Putamen (tissue), 1 donor: ENCODE data around the gene PHKA1.
"Not testable (repeated sequence)": the region's sequence is repeated elsewhere in the genome, so short reads cannot be mapped to it uniquely, and the experiment has no call there.

Experiments
- DNase-seq: peaks from one replicate; pipeline ENCODE4 v3.0.0-alpha.2; 2016; ENCODE audit warnings: low spot score

PHKA1 gene

DNA sequence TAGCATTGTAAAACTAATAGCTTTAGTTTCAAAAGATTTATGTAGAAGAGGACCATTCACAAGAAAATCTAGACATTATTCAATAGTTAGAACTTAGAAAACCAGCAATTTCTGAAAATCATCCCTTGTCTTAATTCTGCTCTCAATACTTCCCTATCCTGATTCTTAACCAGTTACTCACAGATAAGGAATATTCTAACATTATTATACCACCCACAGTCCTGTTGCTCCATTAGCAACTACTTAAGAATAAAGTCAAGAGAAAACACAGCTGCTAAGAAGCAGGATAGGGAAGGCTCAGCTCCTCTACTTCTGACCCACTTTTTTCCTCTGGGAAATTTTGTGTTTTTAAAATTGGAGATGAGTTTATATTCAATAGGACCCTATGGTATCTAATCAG is 47.7 kb downstream of the PHKA1 start:
- no peak for DNase-seq

DNA sequence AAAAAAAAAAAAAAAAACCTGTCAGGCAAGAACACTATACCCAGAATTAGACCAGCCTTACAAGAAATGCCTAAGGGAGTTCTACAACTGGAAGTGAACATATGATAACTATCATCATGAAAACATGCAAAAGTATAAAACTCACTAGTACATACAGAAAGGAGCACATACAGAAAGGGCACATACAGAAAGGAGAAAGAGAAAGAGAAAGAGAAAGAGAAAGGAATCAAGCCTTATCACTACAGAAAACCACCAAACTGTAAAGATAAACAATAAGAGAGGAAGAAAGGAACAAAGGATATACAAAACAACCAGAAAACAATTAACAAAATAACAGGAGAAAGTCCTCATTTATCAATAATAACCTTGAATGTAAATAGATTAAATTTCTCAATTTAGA is 50.4 kb downstream of the PHKA1 start:
- DNase-seq, result no peak

DNA sequence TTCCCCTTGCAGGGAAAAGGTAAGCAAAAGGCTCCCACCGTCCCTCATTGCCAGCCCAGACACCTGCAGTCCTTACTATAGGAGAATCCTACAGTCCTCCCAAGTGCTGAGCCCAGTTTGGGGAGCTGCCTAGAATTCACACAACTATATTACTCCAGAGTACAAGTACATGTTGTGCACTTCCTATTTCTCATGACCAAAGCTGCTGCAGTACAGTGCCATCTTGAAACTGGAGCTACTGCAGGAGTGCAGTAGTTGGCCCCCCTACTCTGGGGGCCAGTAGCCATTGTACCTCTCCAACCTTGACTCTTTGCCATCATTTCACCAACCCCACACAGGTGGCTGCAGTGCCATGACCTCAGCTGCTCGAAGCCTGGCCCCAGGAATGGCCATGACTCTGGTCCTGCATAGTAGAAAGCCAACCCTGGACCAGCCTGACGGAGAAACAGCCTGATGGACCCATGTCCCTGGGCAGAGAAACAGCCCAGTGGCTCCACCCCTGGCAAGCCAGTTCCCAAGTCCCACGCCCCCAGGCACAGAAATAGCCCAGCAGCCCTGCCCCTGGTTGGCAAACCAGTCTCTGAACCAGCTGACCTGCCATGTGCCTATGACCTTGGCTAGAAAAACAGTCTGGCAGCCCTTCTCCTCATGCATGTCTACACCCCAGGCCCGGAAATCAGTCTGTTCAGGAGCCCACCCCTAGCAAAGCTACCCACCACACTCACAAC is 51.9 kb downstream of the PHKA1 start:
- no peak for DNase-seq

DNA sequence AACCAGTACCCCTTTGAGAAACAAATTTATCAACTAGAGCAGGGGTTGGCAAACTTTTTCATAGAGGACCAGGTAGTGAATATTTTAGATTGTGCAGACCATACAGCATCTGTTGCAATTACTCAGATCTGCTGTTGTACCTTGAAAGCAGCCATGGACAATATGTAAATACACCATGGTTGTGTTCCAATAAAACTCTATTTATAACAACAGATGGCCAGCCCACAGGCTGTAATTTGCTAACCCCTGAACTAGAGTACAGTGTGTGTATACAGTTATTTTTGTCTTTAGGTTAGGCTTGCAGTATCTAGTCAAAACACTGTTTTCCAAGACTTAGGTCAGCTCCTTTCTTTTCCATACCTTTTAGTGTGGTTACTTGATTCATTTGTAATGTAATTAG is 54.4 kb downstream of the PHKA1 start:
- no peak for DNase-seq

DNA sequence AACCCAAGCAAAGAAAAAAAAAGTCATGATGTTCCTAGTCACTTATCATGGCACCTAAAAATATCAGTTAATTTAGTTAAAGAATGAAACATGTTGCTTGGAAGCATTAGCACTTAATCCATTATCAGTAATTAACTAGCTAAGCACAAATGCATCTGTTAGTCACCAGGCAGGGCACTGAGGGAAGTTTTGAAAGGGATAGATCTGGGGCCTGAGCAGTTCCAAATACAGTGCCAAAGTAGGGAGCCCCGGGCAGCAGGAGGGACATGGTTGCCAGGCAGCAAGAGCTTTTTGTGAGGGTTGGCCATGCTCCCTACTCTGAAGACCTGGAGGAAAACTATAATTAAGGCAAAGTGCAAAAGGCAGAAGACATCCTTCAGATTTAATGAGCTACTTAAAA is 62.0 kb downstream of the PHKA1 start:
- peak; percentile 23 for DNase-seq

DNA sequence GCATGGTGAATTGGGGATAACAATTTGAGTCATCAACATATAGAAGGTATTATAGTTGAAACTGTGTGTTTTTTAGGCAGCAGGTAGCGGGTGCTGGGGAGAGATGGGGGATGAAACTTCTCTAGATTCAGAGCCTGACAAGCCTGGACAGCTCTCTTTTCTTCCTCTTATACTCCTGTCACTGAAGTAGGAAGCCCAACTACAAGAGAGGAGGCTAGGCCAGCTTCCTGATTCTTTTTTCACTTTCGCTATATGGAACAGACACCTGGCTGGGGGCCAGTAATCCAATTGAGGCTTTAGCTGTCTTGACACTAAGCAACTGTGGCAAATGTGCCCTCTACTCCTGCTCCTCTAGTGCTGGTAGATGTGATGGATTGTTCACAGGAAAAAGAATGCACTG is 69.2 kb downstream of the PHKA1 start:
- no peak for DNase-seq

DNA sequence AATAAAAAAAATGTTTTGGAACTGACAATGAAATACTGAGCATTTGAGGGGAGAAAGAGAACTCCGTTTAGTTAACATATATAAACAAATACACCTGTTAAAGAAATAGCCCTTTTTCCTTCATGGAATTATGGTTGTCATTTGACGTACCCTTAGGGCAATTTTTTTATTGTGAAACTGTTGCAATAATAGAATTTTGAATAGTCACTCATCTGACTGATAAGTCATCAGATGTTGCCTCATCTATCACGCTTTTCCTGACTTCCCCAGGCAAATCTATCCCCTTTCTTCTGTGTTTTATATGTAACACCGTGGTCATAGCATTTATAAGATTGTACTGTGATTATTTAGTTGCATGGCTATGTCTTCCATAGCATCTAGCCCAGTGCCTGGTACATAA is 72.5 kb downstream of the PHKA1 start:
- no peak for DNase-seq

DNA sequence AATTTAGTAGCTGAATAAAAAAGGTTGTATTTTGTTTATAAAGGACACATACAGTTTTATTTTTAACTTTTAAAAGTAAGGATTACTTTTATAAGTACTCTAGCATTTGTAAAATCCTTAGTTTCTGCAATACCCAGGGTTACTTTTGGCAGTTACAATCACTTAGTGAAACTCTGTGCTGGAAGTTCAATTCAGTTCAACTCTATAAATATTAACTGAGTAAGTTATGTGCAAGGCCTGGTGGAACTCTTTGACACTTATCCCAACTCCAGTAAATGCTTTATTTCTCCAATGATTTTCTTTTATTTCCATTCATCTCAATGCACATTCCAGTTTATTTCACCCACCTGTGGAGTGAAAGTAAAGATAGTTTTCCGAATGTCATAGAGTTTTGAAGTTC is 78.2 kb downstream of the PHKA1 start:
- DNase-seq, result no peak

DNA sequence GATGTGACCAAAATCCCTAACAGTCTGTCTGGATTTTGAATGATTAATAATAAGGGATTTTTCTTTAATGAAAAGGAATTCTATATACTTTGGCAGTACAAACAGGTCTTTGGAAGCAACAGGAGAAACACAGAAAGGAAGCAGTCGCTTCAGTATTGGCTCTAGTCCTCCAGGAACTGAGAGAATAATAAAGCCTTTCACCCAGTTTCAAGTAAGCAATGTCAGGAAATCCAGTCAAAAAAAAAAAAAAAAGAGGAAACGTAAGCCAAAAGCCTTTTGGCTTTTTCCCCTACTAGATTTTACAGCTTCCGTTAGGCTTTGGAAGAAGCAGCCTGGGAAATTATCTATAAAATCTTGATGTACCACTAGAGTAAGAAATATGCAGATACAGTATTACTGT is 79.8 kb downstream of the PHKA1 start:
- peak; percentile 15 for DNase-seq

DNA sequence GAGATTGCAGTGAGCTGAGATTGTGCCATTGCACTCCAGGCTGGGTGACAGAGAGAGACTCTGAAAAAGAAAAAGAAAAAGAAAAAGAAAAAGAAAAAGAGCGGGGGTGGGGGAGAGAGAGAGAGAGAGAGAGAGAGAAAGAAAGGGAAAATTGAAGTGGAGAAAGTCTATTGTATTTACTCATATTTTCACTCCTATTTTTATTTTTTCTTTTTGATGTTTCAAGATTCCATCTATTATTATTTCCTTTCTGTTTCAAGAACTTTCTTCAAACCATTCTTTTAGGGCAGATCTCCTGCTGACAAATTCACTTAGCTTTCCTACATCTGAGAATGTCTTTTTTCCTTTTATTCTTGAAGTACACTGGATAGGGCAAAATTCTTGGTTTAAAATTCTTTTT is 83.9 kb downstream of the PHKA1 start:
- no peak for DNase-seq

DNA sequence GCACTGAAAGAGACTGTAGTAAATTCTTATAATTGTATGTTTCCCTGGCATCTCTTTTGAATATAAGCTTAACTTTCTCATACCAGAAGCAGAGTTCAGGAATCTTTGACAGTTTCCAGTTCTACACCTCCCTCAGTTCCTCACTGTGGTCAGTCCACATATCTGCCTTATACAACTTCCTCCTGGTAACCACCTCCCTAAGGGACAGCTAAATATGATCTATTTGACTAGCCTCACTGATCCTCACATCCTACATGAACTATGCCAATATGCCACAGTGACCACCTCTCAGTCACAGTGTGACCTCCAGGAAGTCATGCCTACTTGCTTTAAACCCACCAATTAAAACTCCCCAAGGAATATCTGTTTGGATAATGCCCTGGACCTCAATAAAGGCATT is 89.9 kb downstream of the PHKA1 start:
- no peak for DNase-seq

DNA sequence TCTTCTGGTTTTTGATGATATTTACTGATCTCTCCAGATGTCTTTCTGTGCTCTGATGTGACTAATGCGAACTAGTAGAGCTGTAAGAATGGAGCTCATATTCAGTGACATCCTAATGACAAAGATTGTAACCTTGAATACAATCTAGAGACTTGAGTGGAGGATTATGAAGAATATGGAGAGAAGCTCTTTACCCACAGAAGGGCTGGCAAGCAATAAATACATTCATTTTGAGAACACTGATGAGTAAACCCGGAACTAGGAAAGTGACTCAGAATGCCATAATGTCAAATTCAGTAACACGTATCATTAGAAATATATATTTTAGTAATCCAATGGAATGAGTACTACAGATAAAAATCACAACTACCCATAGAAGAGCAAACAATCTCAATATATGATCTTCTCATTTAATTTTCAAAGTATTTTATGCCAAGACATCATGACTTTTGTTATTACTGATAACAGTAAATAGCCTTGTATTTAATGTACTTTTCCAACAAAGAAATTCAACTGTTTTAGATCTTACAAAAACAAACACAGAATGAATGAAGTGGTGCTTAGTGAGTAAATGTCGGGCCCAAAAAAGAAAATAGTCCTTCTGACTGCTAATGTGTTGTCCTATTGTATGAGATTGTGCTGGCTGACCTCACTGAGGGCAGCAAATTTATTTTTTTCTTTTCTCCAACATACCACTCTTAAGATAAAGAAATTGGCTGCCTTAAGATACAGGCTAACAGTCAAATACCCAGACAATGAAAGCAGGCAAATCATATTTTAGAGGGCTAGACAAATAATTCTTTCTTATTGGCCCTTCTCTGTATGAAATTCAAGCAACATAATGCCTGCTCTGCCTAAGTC is 92.3 kb downstream of the PHKA1 start:
- no peak for DNase-seq

DNA sequence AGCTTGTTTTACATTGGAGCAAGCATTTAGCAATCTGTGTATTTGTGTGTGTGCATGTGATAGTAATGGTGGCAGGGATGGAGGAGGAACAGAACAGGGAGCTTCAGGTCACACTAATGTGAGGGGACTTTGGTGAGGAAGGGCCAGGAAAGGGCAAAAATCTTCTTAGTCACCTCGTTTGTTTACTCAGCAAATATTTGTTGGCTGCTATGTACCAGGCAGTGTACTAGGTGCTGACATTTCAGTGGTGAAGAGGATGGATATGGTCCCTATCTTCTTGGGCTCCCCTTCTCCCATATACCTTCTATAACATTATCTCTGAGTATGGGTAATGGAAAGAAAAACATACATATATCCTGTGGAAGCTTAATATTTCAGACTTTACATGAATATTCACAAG is 92.9 kb downstream of the PHKA1 start:
- no peak for DNase-seq

DNA sequence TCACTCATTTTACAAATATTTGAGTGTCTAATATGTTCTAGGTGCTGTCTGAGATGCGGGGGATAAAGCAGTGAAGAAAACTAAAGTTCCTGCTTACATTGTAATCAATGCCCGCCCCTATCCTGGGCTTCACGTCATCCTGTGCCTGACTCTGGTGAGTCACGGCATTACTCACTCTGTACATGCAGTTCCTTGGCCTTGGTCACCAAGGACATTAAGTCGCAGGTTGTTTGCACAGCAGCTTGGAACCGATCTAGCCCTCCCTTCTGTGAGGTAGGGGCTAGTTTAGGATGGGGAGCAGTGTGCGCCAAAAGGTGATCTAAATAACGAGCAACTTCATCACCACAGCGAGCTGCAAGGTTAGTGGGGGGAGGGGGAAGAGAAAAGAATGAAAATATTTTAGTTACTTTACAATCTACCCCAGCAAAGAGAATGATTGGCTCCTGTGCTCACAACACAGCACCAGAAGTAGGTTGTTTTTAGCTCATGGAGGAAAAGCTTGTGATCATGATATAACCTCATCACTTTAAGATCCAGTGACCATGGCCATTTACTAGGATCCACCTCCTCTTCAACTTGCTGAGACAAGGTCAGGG is 93.5 kb downstream of the PHKA1 start:
- DNase-seq, result no peak

DNA sequence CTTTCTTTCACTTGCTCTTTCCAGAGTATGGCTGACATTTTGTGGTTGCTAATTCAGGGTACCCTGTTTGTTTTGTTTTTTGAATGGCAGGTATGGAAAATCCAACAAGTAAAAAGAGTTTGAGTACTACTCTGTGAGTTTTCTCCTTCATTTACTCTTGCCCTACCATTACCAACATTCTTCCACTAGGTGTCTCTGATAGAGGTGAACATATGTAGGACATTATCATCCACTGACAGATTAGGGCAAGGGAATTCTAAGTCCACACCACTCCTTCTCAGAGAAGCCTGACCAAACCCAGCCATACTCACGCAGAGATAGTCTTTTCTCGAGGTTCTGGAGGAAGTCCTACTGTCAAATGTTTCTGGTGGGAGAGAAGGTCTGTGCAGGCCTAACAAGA is 104.8 kb downstream of the PHKA1 start:
- no peak for DNase-seq

DNA sequence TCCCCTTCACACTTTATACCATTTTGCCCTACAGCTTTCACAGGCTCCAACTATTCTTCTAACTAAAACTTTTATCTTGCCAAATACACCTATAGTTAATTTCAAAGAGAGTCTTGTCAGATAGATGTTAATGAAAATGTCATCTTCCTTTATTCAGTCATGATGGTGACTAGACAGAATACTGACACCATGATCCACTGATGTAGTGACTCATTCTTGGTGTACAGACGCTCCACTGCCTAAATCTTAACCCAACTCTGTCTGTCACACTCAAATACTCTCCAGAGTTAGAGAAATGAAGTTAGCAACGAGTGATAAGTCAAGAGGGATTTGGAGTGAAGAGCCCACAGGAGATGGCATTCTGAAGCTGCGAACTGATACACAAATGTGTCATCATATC is 109.4 kb downstream of the PHKA1 start:
- DNase-seq, result no peak

DNA sequence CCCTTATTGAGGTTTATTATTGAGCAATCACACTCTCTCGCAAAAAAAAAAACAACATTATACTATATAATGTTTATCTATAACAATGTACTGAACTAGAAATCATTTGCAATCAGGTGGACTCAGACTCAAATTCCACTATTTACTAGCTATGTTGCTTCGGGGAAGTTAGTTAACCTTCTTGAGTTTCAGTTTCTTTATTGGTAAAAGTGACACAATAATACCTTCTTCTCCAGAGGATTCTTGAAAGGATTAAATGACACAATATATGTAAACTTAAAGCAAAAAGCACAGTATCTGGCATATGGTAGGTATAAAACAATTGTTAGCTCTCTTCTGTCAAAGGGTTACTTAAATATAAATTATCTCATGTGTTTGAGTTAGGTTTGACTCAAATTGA is 110.0 kb downstream of the PHKA1 start:
- DNase-seq, result no peak

DNA sequence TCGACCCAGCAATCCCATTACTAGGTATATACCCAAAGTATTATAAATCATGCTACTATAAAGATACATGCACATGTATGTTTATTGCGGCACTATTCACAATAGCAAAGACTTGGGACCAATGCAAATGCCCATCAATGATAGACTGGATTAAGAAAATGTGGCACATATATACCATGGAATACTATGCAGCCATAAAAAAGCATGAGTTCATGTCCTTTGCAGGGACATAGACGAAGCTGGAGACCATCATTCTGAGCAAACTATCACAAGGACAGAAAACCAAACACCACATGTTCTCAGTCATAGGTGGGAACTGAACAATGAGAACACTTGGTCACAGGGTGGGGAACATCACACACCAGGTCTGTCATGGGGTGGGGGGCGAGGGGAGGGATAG is 123.1 kb downstream of the PHKA1 start:
- DNase-seq, result not testable (repeated sequence)

DNA sequence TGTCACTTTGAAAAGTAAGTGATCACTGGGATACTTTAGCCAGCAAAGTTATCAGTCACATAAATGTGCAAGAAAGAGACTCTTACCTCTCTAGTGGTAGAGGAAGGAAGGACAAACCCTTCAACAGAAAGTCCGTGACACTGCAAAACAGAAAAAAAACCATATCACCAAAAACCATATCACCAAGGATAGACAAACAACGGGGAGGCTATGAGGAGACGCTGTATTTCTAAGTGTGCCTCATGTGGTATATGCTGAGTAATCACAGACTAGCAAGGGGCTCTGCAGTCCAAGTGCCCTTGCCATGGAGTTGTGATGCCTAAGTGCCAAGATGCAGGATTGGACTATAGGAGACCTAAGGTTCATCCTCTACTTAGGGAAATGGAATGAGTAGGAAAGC is 129.9 kb downstream of the PHKA1 start:
- DNase-seq, result no peak

DNA sequence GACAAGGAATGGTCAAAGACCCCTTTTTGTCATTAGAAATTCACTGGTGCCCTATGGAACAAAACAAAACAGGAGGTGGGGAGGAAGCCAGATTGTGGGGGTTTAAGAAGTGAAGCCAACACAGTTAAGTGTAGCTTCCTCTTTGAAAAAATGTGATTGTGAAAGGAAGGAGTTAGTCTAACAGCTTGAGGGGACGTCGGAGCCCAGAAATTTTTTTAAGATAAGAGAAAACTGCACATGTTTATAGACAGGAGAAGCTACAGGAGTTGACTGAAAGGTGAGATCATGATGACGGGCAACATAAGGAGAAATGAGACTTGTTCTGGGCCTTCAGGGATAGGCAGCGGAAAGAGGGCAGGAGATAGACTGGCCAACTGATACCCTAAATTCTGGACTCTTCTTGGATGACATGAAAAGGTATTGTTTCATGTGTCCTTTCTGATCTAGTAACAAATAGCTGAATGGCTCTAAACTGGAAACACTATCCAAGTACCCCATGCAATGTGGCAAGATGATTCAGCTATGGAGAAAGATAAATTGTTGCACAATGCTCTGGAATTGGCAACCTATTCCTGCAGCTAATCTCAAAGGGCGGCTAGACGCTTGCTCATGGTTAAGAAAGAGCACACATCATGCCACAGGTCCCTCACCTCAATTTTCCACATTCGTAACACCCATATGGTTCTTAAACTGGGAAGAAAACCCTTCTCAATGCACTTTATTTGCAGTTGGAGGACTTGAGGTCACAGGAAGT is 137.8 kb downstream of the PHKA1 start:
- DNase-seq, result no peak

DNA sequence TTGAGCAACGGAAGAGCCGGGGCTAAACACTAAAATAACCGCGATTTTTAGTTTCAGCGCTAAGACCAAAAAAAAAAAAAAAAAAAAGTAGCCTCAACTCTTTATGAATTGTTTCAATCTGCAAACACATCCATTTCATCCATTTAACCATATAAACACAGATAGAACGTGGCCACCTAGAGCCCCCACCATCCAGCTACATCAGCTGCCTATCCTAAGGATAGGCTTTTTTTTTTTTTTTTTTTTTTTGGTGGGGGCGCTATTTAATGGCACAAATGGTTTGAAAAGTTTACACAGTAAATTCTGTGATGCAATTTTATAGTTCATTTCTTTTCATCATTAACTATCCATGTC is 141.0 kb downstream of the PHKA1 start:
- no peak for DNase-seq
